Rectal smooth muscle tissue (tissue), 1 donor: Measurements from ENCODE around the gene LRIG1.
A peak's percentile ranks its signal among the peaks of the same experiment; 100 is the strongest.

ENCODE experiments used
- H3K27ac ChIP-seq: one replicate; pipeline ENCODE4 v1.7.0; 2013; ENCODE audit warnings: low read depth, low read length, inconsistent platforms
- H3K27me3 ChIP-seq: one replicate; pipeline ENCODE4 v1.7.0; 2013; ENCODE audit warnings: low read length; ENCODE audit not compliant: control insufficient read depth, insufficient read depth
- H3K36me3 ChIP-seq: one replicate; pipeline ENCODE4 v1.7.0; 2013; ENCODE audit warnings: low read length; ENCODE audit not compliant: control insufficient read depth, insufficient read depth
- H3K4me1 ChIP-seq: one replicate; pipeline ENCODE4 v1.7.0; 2013; ENCODE audit warnings: low read length; ENCODE audit not compliant: control insufficient read depth, insufficient read depth
- H3K4me3 ChIP-seq: one replicate; pipeline ENCODE4 v1.7.0; 2013; ENCODE audit warnings: low read length
- H3K9ac ChIP-seq: one replicate; pipeline ENCODE4 v1.7.0; 2013; ENCODE audit warnings: low read length

The LRIG1 gene

DNA sequence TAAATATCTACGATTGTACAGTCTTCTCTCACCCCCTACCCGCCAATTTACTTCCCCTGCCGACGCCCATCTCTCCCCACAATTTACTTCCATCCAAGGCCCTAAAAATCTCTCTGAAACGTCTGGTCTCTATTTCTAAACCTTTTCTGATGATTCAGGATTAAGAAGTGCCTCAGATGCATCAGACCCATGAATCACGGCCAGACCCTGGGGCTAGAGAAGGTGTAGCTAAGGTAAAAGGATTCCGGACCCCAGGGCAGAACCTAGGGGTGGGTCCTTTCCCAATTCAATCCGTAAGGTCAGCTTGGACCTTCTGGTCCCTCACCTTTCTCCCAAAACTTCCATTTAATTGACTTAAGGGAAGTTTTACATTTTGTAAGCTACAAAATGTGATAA is 46.4 kb downstream of the LRIG1 start:
- H3K27ac ChIP-seq, result peak overlapping the region; percentile 75
- H3K27me3 ChIP-seq, result no peaks in the 10 kb centered on the region
- H3K4me1 ChIP-seq, result peaks cover 68% of the 10 kb centered on the region
- peaks cover 3% of the 10 kb centered on the region for H3K36me3 ChIP-seq
- no peak overlapping the region for H3K4me3 ChIP-seq
- no peak overlapping the region for H3K9ac ChIP-seq

DNA sequence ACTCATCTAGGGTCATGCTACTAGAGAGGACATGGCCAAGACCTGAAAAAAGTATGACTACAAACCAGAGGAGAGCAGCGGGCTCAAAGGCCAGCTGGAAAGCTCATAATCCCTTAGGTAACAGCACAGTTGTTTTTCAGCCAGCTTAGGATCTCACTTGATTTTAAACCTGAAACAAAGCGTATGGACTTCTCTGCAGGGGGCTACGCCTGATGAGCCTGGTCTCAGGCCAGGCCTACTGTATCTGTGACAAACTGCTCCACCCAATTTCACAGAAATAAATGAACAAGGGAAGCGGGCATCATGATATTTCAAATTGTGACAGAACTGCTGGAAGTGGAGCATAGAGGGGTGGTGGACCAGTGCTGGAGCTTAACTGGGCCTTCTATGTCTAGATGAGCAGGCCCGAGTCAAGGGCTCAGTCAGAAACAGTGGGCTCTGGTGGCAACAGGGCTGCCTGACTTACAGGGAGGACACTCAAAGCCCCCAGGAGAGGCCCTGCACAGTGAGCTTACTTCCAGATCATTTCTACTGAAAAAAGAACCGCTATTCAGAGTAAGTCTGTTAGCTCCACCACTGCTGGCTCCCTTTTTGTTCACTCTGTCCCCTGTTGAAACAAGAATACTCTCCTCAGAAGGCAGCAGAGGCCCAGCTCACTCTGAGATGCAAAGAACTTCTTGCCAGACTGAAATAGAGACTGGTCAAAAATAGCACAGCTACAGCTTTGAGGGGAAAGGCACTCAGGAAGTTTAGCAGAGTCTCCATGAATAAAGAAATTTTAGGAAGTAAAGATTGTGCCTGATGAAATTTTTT is 47.0 kb downstream of the LRIG1 start:
- H3K9ac ChIP-seq, result no peak overlapping the region
- H3K4me1 ChIP-seq, result peaks cover 74% of the 10 kb centered on the region
- no peak overlapping the region for H3K4me3 ChIP-seq
- peak overlapping the region; percentile 75 for H3K27ac ChIP-seq
- H3K36me3 ChIP-seq, result peaks cover 3% of the 10 kb centered on the region
- no peaks in the 10 kb centered on the region for H3K27me3 ChIP-seq

DNA sequence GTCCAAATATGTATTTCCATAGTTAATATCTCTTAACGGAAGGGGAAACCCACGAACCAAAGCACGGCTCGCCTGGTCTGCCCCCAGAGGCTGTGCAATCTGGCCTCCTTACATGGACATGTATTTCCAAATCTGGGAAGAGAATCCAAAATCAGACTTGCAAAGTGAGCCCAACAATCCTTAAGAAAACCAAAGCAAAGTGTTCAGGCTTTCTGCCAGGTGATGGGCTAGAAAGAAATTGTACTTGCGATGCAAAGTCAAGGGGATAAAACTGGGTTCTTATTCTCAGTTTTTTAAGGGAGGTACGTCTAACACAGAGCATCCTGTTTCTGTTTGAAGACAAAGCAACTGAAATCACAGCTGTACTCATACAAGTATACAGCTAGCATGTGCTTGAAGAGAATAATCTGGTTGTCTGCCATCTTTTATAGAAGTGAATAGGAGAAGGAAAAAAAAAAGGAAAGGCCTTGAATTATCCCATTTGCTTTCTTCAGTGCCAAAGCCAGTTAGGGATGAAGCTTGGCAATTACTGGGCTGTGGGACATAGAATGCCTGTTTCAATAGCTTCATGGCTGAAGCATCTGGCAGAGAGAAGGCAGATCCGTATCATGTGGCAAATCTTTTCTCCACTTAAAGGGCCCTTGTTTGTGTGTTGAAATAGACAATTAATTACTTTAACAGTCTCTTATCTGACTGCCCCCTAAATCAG is 48.4 kb downstream of the LRIG1 start:
- no peak overlapping the region for H3K4me3 ChIP-seq
- H3K27me3 ChIP-seq, result no peaks in the 10 kb centered on the region
- peak overlapping the region; percentile 75 for H3K27ac ChIP-seq
- H3K36me3 ChIP-seq, result peaks cover 3% of the 10 kb centered on the region
- no peak overlapping the region for H3K9ac ChIP-seq
- H3K4me1 ChIP-seq, result peaks cover 82% of the 10 kb centered on the region

DNA sequence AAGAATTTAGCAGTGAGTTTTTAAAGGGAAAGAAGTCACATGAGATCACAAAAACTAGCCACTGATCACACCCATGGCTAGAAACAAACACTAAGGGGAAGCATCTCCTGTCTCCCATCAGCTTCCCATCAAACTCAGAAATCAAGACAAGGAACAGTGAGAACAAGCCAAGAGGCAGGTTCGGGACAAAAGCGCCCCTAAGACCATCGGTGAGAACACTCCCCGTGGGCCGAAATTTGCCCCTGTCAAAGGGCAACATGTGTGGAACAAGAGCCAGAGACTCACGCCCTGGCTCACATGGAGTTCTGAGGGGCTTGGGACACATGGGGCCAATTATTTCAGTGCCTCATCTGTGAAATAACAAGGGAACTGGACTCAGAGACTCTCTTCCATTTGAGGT is 49.1 kb downstream of the LRIG1 start:
- Histone ChIP-seq H3K27ac (peak overlapping the region; percentile 75), H3K4me1 (peaks cover 79% of the 10 kb centered on the region), H3K9ac (no peak overlapping the region), H3K27me3 (no peaks in the 10 kb centered on the region), H3K4me3 (no peak overlapping the region), H3K36me3 (peaks cover 3% of the 10 kb centered on the region)

DNA sequence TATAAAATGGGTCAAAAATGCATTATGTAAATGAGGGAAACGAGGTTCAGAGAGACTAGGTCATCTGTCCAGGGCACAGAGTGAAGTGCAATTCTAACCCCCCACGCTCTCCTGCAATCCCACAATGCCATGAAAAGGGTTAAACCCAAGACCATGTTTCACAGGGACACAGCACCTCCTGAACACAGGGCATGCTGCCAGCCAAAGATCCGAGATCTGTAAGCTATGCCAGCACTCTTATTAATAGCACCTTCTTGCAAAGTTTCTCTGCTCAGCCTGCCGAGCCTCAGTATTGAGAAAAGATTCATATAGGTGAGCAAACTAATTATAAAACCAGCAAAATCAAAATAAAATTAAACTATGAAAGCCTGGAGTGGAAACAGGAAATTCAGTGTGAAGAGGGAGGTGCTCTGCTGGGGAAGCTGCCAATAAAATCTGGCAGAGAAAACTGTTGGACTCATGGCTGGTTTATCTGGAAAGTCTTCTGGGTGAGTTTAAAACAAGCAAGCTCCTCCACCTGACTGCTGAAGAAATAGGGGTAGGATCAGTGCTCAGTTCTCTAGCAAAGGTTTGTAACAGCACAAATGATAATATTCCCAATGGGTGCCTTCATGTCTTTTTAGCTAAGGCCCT is 50.3 kb downstream of the LRIG1 start:
- peak overlapping the region; percentile 75 for H3K27ac ChIP-seq
- no peak overlapping the region for H3K9ac ChIP-seq
- H3K4me3 ChIP-seq, result peak overlapping the region; percentile 40
- no peaks in the 10 kb centered on the region for H3K27me3 ChIP-seq
- H3K36me3 ChIP-seq, result no peaks in the 10 kb centered on the region
- H3K4me1 ChIP-seq, result peaks cover 78% of the 10 kb centered on the region

DNA sequence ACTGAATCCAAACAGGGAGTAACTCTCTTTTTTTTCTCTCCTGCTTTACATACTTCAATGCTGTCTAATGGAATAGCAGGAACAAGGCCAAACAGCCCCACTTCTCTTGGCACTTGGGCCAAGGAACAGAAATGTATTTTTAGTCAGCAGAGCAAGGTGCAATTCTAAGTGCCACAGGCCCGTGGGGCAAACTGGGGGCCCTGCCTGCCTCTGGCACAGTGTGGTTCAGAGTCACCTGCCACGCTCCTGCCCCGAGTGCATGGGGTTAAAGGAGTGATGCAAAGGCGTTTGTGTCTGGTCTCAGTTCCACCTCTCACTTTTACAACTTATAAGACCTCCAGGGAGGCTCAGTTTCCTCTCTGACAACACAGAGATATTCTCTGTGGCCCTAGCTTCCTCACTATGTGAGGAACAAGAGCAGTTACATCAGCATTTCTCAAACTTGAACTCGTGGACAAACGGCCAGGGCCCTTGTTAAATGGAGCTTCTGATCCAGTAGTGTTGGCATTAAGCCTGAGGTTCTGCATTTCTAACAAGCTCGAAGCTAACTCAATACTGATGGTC is 51.3 kb downstream of the LRIG1 start:
- Histone ChIP-seq H3K27me3 (no peaks in the 10 kb centered on the region), H3K36me3 (no peaks in the 10 kb centered on the region), H3K4me1 (peaks cover 76% of the 10 kb centered on the region), H3K27ac (peak overlapping the region; percentile 75), H3K4me3 (no peak overlapping the region), H3K9ac (no peak overlapping the region)

DNA sequence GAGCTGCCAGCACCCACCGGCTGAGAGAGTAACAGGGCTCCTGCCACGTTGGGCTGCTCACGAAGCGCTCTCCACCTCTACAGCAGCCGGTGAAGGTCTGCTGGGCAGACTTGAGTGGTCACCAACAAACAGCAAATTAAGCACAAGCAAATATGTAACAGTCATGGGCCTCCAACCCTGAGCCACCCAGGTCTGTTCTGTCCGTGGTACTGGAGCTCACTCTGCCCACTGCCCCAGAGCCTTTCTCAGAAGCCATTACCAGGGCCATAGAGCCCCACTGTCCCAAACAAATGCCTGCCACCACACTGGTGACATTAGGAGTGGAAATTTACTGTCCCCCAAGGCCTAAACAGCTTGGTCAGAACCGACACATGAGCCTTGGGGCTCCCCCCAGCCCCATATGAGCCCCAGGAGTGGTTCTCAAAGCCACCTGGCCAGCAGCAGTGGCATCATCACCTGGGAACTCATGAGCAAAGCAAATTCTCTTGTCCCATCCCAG is 56.6 kb downstream of the LRIG1 start:
- Histone ChIP-seq H3K27ac (peak overlapping the region; percentile 33), H3K4me3 (no peak overlapping the region), H3K4me1 (peaks cover 58% of the 10 kb centered on the region), H3K36me3 (peaks cover 6% of the 10 kb centered on the region), H3K27me3 (no peaks in the 10 kb centered on the region), H3K9ac (no peak overlapping the region)

DNA sequence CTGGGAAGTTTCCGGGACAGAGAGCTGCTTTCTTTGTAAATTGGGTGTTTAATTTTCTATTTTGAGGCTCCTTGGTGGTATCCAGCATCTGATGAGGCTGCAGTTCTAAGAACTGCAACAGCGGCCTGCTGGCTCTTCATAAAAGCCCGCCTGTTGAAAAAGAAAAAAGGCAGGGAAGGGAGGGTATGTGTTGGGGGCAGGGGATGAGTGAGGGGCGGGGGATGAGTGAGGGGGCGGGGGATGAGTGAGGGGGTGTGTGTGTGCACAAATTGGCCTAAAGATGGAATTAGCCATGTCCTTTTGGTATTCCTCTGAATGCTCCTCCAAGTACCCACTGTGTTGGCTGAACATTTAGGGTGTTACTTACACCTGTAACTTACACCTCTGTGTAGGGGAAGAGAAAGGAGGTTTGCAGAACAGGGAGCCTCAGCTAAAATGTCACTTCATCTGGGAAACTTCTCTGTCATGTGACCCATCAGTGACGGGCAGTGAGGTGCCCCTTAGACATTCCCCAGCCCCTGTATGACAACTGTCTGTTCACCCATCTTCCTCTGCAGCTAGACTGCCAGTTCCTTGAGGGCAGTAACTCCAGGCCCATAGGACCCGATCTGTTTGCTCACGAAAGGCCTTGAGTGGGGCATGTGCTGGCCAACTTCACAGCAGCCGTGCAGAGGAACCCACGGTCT is 57.6 kb downstream of the LRIG1 start:
- H3K36me3 ChIP-seq, result peaks cover 6% of the 10 kb centered on the region
- H3K9ac ChIP-seq, result no peak overlapping the region
- no peak overlapping the region for H3K4me3 ChIP-seq
- peak overlapping the region; percentile 44 for H3K27ac ChIP-seq
- no peaks in the 10 kb centered on the region for H3K27me3 ChIP-seq
- H3K4me1 ChIP-seq, result peaks cover 54% of the 10 kb centered on the region

DNA sequence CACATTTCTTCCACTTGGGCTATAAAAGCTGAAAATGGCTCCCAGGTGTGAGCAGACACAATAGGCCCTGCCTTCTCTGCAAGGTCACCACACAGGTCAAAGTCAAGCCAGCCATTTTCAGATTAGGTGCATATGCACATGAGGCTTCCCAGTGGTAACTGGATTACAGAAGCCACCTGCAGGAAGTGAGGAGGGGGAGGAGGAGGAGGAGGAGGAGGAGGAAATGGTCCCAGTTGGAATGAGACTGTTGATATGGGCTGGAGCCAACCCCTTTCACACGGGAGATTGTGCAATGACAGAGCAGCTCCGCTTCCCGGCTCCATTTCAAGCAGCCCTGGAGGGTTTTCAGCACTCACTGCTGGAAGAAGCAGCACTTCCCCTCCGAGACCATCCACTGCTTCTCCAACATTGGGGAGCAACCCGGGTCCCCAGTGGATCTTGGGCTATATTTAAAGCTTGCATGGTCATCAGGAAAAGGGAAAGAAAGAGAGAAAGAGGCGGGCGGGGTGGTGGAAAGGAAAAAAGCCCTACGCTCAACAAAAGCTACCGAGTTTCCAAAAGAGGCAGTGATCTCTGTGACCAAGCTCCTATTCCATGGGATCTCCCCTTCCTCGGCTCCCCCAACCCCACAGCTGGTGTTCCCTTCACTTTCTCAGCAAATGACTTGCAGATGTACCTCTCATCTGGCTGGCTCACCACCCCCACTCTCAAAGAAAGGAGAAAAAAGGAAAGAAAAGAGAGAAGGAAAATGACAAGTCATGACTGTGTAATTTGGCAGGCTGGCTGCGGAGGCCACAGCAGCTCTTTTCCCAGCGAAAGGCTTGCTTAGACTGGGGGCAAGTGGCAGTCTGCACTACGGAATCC is 58.3 kb downstream of the LRIG1 start:
- no peaks in the 10 kb centered on the region for H3K27me3 ChIP-seq
- H3K4me3 ChIP-seq, result no peak overlapping the region
- H3K27ac ChIP-seq, result peak overlapping the region; percentile 41
- H3K4me1 ChIP-seq, result peaks cover 59% of the 10 kb centered on the region
- no peak overlapping the region for H3K9ac ChIP-seq
- peaks cover 6% of the 10 kb centered on the region for H3K36me3 ChIP-seq

DNA sequence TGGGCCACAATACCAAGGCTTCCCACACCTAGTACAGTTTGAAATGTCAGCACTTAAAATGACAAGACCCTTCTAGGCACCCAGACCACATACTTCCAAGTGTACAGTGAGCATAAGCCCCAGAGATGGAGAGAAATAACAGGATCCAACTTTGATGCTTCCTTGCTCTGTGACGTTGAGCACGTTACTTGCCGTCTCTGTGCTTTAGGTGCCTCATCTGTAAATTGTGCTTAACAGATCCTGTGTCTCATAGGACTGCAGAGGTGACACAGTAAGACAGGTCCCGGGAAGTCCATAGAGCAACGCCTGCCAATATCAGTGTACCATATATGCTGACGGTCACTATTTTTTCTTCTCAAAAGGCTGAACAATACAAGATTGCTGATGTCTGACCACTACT is 59.1 kb downstream of the LRIG1 start:
- no peak overlapping the region for H3K9ac ChIP-seq
- H3K27ac ChIP-seq, result peak overlapping the region; percentile 40
- H3K36me3 ChIP-seq, result peaks cover 6% of the 10 kb centered on the region
- H3K27me3 ChIP-seq, result no peaks in the 10 kb centered on the region
- H3K4me1 ChIP-seq, result peaks cover 64% of the 10 kb centered on the region
- H3K4me3 ChIP-seq, result no peak overlapping the region

DNA sequence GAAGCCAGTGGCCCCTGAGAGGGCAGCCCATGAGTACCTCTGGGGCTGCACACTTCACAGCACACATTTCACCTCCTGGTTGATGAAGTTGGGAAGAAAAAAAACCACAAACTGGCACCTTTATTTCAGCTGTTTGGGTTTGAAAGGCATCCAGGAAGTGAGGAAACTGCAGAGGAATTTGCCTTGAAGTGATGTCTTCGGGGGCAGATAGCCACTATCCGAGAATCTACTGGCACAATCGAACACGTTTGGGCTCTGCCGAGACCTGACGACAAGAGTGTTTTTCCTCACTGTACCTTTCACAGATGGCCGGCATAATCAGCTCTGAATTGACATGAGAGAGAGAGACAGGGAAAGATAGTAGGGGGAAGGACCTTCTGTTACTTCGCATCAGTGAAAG is 59.7 kb downstream of the LRIG1 start:
- Histone ChIP-seq H3K9ac (no peak overlapping the region), H3K4me3 (no peak overlapping the region), H3K27me3 (no peaks in the 10 kb centered on the region), H3K27ac (peak overlapping the region; percentile 40), H3K4me1 (peaks cover 68% of the 10 kb centered on the region), H3K36me3 (peaks cover 6% of the 10 kb centered on the region)
